Aorta (tissue), 5 donors: Measurements from ENCODE around the gene PROKR1. TPM values are rescaled to one million over a fixed set of nuclear protein-coding genes. Genes with fewer than 3 reads are reported as not detected.
"Not testable (repeated sequence)": the region's sequence is repeated elsewhere in the genome, so short reads cannot be mapped to it uniquely, and the experiment has no call there.

Source experiments
- ATAC-seq: fragments of 200-7000 bp; cut with Tn5 transposase; one replicate; pipeline ENCODE4 v1.9.1; 2022; ENCODE audit warnings: moderate library complexity; ENCODE audit not compliant: low FRiP score
- DNase-seq, 2 donors: peaks; one replicate each; pipeline ENCODE4 v3.0.0-alpha.2; 2020
- H3K27ac ChIP-seq, 2 donors: one replicate each; pipeline ENCODE4 v1.5.1; 2013; ENCODE audit warnings: low read length in 2 of 2, mild to moderate bottlenecking in 2 of 2, moderate library complexity in 2 of 2, control low read depth in 1 of 2, inconsistent platforms in 1 of 2, low read depth in 1 of 2
- H3K27me3 ChIP-seq, 2 donors: one replicate each; pipeline ENCODE4 v1.6.1; 2013; ENCODE audit warnings: control low read depth in 1 of 2, low read length in 1 of 2, mild to moderate bottlenecking in 1 of 2, moderate library complexity in 1 of 2; ENCODE audit not compliant: insufficient read depth in 2 of 2, control insufficient read depth in 1 of 2
- H3K36me3 ChIP-seq, 2 donors: one replicate each; pipeline ENCODE4 v1.6.1; 2013; ENCODE audit warnings: control low read depth in 1 of 2, low read length in 1 of 2, mild to moderate bottlenecking in 1 of 2; ENCODE audit not compliant: insufficient read depth in 2 of 2, control insufficient read depth in 1 of 2
- H3K4me1 ChIP-seq, 2 donors: one replicate each; pipeline ENCODE4 v1.6.1; 2013; ENCODE audit warnings: low read length in 2 of 2, control low read depth in 1 of 2, mild to moderate bottlenecking in 1 of 2, moderate library complexity in 1 of 2; ENCODE audit not compliant: insufficient read depth in 2 of 2, control insufficient read depth in 1 of 2
- H3K4me3 ChIP-seq, 2 donors: one replicate each; pipeline ENCODE4 v1.5.1; 2013; ENCODE audit warnings: low read length in 2 of 2, control low read depth in 1 of 2, mild to moderate bottlenecking in 1 of 2
- H3K9me3 ChIP-seq: one replicate; pipeline ENCODE4 v1.6.1; 2013; ENCODE audit warnings: mild to moderate bottlenecking, low read length; ENCODE audit not compliant: control insufficient read depth
- WGBS, 2 donors: extraction: QIAGEN DNeasy Blood & Tissue Kit; methylation state at CpG; one replicate each; pipeline ENCODE4 v1.1.7; 2013; 5-methylcytosine and 5-hydroxymethylcytosine counted together
- intact Hi-C, 2 donors: fragments of 100-400 bp; cut with DNase I; formaldehyde crosslinking; loops; one replicate each; pipeline versions ENCODE4 v1.14.2 to v1.15.0; 2022
- long read RNA-seq, 2 donors: library from polyadenylated mRNA; unstranded; transcript quantifications; one replicate each; pipeline ENCODE4 v2.0.0, GENCODE V29; 2020 to 2021
- polyA plus RNA-seq, 2 donors: library from polyadenylated mRNA; stranded (reverse); fragments of 200-250 nt; gene quantifications; one replicate each; pipeline ENCODE4 v1.2.3, GENCODE V29; 2013
- total RNA-seq, 2 donors: library from RNA; stranded (reverse); fragmentation: NEBNext Ultra II Directional; extraction: Animal tissue kit (Norgen Biotek cat#: 25700); gene quantifications; one replicate each; pipeline ENCODE4 v1.2.1, GENCODE V29; 2021
- donor health status: healthy with polysubstance abuse.
- donor health status: Bipolar disorder and iron deficiency.
- donor health status: DM: no; HTN: no; CAD: no.
- donor health status: DM: no; HTN: no; CAD: no.
- donor health status: DM: yes; HTN: yes; CAD: no.

Gene PROKR1
- not detected for total RNA-seq
- not detected for polyA plus RNA-seq
- long read RNA-seq, donor 1 = 0 reads
- long read RNA-seq, donor 2 = 0 reads

DNA sequence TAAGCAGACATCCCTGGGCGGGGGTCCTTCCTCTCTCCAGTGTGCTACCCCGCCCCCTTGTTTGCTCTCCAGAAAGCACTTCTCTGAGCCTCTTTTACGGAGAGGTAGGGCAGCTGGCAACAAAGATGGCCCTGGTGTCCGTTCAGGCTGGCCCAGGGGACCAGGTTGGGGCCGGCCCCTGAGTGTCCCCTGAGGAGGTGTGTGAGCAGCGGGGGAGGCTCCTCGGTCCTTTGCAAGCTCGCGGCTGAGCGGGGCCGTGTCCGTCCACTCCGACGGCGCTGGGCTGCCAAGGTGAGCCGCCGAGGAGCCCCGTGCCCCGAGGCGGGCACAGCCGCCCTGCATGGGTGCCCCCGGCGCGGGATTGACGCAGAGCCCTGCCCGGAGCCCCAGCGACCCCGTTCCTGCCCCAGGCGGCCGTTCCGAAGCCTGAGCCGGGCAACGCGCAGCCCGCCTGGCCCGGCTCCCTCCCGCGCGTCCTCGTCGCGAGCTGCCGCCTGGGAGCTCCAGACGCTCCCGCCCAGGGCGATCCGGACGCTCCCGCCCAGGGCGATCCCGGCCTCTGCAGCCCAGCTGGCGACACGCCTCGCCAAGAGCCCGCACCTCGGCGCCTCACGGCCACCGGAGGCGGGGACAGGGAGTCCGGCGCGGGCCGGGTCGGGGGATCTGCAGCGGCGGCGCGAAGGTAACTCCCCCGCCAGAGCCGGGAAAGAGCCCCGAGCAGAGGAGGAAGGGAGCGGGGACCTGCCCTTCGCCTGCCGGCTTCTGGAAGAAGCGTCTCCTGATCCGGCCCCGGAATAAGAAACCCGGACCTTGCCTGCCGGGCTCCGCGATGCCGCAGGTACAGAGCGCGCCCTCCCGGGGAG lies at the start of gene PROKR1:
Gene PROKR1, plus strand, starts transcription at position 569 of the 863 bp plus-strand sequence. CDS start 2,243 bp downstream, outside the sequence.
- 1% methylated on average over 80 to 86 of the region's 86 CpGs for WGBS, 2 donors
- Histone ChIP-seq H3K4me3 (peak within 1 kb of the TSS in 1 of 2 donors; percentile 59), H3K4me1 (no peaks in the 10 kb centered on the region), H3K9me3 (peaks cover 1% of the 10 kb centered on the region), H3K27ac (no peak within 1 kb of the TSS), H3K27me3 (no peaks in the 10 kb centered on the region), H3K36me3 (no peaks in the 10 kb centered on the region)
- DNase-seq (peak; percentile 61 to 81), ATAC-seq (peak; percentile 49)
- intact Hi-C loops = no loop called here

DNA sequence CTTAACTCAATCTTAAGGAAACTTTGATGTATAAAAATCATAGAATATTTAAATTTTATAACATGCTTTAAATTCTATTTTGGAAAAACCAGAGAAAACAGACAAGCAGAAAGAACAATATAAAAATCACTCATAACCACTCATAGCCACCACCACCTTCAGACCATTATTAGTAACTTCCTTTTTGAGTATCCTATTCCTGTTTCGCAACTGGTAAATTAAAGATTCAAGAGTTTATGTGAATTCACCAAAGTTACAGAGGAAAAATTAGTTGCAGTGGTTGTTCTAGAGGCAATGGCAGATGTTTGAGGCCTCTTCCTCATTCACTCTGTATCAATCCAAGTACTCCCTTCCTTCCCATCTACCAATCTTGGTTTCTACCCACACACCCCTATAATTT lies 49.3 kb upstream of the PROKR1 start:
- H3K27ac ChIP-seq = no peak overlapping the region
- no peaks in the 10 kb centered on the region for H3K36me3 ChIP-seq
- ATAC-seq (no peak), DNase-seq (no peak)
- H3K4me1 ChIP-seq = no peaks in the 10 kb centered on the region
- no peaks in the 10 kb centered on the region for H3K9me3 ChIP-seq
- no peak overlapping the region for H3K4me3 ChIP-seq
- WGBS, 2 donors = 86 to 94% methylated on average over 1 of the region's 1 CpG
- H3K27me3 ChIP-seq = no peaks in the 10 kb centered on the region
- intact Hi-C loops = no loop called here

DNA sequence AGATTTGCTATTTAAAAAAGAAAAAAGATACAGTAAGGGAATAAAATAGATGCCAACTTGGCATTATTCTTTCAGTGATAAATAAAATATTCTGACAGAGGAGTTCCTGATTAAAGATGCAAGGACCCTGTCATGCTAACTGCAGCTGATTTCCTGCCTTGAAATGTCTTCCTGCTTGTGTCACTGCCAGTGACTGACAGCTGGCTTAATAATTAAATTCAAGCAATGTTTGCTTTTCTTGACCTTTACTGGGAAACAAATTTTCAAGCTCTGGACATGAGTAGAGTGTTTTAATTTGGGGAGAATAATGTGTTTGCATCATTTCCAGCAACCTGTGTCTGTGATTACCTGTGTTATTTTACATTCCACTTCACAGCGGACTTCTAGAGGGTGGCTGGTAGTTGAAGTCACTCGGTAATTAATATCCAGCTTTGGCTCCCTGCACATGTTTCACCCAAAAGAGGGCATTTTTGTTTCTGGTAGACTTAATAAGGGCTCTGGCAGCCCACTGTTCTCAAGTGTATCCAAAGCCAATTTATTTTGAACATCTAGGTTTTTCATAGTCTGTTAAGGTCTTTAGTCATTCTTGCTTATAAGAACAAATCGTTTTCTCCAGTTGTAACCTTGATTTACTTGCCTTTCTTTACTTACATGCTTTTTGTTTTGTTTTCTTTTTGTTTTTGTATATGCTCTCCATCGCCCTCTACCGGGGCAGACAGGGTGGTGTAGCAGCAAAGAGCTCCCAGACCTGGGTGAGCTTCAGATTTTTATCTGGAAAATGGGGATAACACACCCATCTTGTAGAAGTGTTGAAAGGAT lies 48.5 kb upstream of the PROKR1 start:
- DNase-seq (peak in 1 of 2 donors; percentile 46), ATAC-seq (no peak)
- H3K27ac ChIP-seq = no peak overlapping the region
- H3K9me3 ChIP-seq = no peaks in the 10 kb centered on the region
- no peak overlapping the region for H3K4me3 ChIP-seq
- H3K27me3 ChIP-seq = no peaks in the 10 kb centered on the region
- no peaks in the 10 kb centered on the region for H3K36me3 ChIP-seq
- no peaks in the 10 kb centered on the region for H3K4me1 ChIP-seq
- intact Hi-C loops = no loop called here
- WGBS, 2 donors = 26 to 28% methylated on average over 5 of the region's 5 CpGs

DNA sequence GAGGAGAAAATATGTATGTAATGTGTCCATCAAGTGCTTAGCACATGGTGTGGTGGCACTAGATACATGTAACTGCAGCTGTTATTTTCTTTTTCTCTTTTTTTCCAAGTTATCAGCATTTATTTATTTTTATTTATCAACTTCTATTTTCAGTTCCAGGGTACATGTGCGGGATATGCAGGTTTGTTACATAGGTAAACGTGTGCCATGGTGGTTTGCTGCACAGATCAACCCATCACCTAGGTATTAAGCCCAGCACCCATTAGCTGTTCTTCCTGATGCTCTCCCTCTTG lies 47.9 kb upstream of the PROKR1 start:
- H3K9me3 ChIP-seq, H3K36me3 ChIP-seq, ATAC-seq, H3K4me3 ChIP-seq, H3K27ac ChIP-seq, intact Hi-C loops, H3K27me3 ChIP-seq, DNase-seq, H3K4me1 ChIP-seq: not testable (repeated sequence)
- WGBS, 2 donors = 62 to 67% methylated on average over 2 of the region's 2 CpGs

DNA sequence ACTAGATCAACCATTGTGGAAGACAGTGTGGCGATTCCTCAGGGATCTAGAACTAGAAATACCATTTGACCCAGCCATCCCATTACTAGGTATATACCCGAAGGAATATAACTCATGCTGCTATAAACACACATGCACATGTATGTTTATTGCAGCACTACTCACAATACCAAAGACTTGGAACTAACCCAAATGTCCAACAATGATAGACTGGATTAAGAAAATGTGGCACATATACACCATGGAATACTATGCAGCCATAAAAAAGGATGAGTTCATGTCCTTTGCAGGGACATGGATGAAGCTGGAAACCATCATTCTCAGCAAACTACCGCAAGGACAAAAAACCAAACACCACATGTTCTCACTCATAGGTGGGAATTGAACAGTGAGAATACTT lies 42.9 kb upstream of the PROKR1 start:
- DNase-seq, H3K4me3 ChIP-seq, H3K9me3 ChIP-seq, H3K36me3 ChIP-seq, H3K4me1 ChIP-seq, H3K27me3 ChIP-seq, H3K27ac ChIP-seq, ATAC-seq, intact Hi-C loops: not testable (repeated sequence)
- 85% methylated on average over 2 to 3 of the region's 3 CpGs for WGBS, 2 donors

DNA sequence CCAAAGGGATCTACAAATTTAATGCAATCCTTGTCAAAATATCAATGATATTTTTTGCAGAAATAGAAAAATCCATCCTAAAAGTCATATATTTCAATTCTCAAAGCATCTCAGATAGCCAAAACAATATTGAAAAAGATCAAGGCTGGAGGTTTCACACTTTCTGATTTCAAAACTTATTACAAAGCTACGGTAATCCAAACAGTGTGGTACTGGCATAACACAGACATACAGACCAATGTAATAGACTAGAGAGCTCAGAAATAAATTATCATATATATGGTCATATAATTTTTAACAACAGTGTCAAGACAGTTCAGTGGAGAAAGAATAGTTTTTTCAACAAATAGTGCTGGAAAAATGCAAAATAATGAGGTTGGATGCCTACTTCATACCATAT lies 40.3 kb upstream of the PROKR1 start:
- Histone ChIP-seq H3K9me3 (no peaks in the 10 kb centered on the region), H3K27ac (no peak overlapping the region), H3K4me3 (no peak overlapping the region), H3K36me3 (no peaks in the 10 kb centered on the region), H3K4me1 (no peaks in the 10 kb centered on the region), H3K27me3 (no peaks in the 10 kb centered on the region)
- no peak for DNase-seq
- ATAC-seq = no peak
- WGBS, 2 donors = 97% methylated on average over 1 of the region's 1 CpG
- intact Hi-C loops = no loop called here

DNA sequence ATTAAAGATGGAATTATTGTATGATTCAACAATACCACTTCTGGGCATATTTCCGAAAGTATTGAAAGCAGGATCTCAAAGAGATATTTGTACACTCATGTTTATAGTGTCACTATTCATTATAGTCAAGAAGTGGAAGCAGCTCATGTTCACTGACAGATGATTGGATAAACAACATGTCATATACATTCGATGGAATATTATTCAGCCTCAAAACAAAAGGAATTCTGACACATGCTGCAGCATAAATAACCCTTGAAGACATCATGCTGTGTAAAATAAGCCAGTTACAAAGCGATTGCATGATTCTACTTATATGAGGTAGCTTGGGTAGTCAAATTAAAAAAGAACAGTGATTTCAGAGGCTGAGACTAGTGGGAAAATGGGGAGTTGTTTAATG lies 39.3 kb upstream of the PROKR1 start:
- H3K36me3 ChIP-seq = no peaks in the 10 kb centered on the region
- intact Hi-C loops = no loop called here
- H3K27ac ChIP-seq = no peak overlapping the region
- H3K4me3 ChIP-seq = no peak overlapping the region
- H3K9me3 ChIP-seq = no peaks in the 10 kb centered on the region
- ATAC-seq = no peak
- no peak for DNase-seq
- H3K4me1 ChIP-seq = no peaks in the 10 kb centered on the region
- H3K27me3 ChIP-seq = no peaks in the 10 kb centered on the region
- 80 to 82% methylated on average over 3 of the region's 3 CpGs for WGBS, 2 donors

DNA sequence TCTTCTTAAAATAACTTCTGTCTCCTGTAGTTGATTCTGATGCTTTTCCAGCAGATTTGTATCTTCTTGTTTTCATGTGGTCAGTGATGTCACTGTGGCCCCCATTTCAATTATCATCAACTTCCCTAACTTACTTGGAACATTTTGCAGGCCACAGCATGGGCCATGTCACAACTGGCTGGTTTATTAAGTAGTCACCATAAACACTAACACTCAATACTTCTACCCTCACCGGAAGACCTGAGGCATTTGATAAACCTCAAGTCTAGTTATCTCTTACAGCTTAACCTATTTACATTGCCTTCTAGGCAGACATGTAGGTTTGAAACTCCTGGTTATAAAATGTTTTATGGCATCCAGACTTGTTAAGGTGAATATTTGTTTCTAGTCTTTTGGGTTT lies 37.4 kb upstream of the PROKR1 start:
- no peaks in the 10 kb centered on the region for H3K9me3 ChIP-seq
- H3K36me3 ChIP-seq = no peaks in the 10 kb centered on the region
- H3K4me1 ChIP-seq = no peaks in the 10 kb centered on the region
- WGBS, 2 donors = 95 to 100% methylated on average over 1 of the region's 1 CpG
- H3K27ac ChIP-seq = no peak overlapping the region
- no peak for DNase-seq
- intact Hi-C loops = no loop called here
- H3K27me3 ChIP-seq = no peaks in the 10 kb centered on the region
- no peak for ATAC-seq
- no peak overlapping the region for H3K4me3 ChIP-seq

DNA sequence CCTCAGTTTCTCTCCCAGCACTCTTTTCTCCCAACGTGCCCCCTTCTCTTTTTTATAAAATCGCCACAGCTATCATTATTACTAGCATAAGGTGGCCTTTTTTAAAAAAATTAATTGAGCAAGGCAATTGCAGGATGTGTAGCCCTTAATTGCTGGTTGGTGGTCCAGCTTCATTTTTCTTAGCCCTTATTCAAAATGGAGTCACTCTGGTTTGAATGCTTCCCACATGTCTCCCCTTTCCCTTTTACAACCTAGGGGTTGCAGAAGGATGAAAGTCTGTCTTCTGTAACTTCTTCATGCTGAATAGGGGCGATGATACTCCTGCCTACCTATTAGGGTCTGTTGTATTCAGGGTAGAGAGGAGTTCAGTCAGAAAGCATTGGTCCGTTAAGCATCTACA lies 36.6 kb upstream of the PROKR1 start:
- Histone ChIP-seq H3K27me3 (no peaks in the 10 kb centered on the region), H3K9me3 (no peaks in the 10 kb centered on the region), H3K27ac (no peak overlapping the region), H3K36me3 (no peaks in the 10 kb centered on the region), H3K4me1 (no peaks in the 10 kb centered on the region), H3K4me3 (no peak overlapping the region)
- DNase-seq (no peak), ATAC-seq (no peak)
- intact Hi-C loops = no loop called here
- 82 to 83% methylated on average over 4 of the region's 4 CpGs for WGBS, 2 donors
